ENCODE measurements around the gene USP20.

Gene USP20

GRCh38 chr9:129868023-129868871 lies 33.0 kb downstream of the USP20 start:
- in situ Hi-C loops (cut with MboI; ENCODE audit: low pct_unique_long_range_greater_than_20kb, low sequenced_read_pairs): no loop called here
- no peak for DNase-seq

DNA sequence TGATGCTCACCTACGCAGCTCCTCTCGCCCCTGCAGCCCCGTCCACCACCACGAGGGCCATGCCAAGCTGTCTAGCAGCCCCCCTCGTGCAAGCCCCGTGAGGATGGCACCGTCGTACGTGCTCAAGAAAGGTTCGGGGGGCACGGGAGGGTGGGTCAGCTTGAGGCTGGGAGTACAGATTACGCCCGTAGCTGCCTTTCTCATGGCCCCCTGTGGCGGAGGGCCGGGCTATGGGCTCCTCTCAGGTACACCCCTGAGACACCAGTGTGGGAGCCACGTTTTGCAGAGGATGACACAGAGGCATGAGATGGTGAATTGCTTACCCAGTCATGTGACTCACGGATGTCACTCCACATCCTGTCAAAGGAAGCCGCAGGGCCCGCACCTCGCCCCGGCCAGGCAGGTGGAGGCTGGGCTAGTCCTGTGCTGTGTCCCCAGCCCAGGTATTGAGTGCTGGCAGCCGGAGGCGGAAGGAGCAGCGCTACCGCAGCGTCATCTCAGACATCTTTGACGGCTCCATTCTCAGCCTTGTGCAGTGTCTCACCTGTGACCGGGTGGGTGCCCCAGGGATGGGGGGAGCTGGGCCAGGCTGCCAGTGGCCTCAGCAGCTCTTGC lies 33.7 kb downstream of the USP20 start:
- DNase-seq: no peak
- in situ Hi-C loops (cut with MboI; ENCODE audit: low pct_unique_long_range_greater_than_20kb, low sequenced_read_pairs): no loop called here

GRCh38 chr9:129869585-129870501 lies 34.6 kb downstream of the USP20 start:
- in situ Hi-C loops (cut with MboI; ENCODE audit: low pct_unique_long_range_greater_than_20kb, low sequenced_read_pairs): no loop called here
- no peak for DNase-seq

- in situ Hi-C loops (cut with MboI; ENCODE audit: low pct_unique_long_range_greater_than_20kb, low sequenced_read_pairs): no loop called here
Observed at GRCh38 chr9:129871046-129871445, 35.8 kb downstream of the USP20 start.

DNA sequence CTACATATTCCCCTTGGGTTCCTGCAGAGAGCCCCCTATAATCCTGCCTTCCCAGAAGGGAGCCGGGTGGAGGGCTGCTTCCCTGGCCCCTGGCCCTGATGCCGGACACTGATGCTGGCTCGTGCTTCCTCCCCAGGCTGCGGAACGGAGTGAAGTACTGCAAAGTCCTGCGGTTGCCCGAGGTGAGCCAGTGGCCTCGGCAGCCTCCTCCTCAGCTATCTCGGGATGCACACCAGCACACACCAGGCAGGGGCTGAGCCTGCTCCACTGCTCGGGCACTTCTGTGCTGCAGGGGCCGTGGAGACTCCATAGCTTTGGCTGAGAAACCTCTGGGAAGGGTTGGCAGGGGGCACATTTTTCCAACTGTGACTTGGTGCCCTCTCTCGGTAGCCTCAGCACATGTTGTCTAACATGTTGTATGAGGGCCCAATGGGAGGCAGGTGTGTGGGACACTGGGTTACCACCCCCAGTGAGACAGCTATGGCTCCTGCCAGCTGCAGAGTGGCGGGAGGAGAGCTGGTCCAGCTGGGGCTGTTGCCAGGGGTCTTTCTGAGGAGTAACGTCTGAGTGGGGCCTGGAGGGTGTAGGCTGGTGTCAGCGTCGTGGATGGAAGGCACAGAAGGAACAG lies 38.4 kb downstream of the USP20 start:
- no peak for DNase-seq
- in situ Hi-C loops (cut with MboI; ENCODE audit: low pct_unique_long_range_greater_than_20kb, low sequenced_read_pairs): no loop called here

More at GRCh38 chr9:129871046-129871445, 35.8 kb downstream of the USP20 start:
- no peak for DNase-seq

DNA sequence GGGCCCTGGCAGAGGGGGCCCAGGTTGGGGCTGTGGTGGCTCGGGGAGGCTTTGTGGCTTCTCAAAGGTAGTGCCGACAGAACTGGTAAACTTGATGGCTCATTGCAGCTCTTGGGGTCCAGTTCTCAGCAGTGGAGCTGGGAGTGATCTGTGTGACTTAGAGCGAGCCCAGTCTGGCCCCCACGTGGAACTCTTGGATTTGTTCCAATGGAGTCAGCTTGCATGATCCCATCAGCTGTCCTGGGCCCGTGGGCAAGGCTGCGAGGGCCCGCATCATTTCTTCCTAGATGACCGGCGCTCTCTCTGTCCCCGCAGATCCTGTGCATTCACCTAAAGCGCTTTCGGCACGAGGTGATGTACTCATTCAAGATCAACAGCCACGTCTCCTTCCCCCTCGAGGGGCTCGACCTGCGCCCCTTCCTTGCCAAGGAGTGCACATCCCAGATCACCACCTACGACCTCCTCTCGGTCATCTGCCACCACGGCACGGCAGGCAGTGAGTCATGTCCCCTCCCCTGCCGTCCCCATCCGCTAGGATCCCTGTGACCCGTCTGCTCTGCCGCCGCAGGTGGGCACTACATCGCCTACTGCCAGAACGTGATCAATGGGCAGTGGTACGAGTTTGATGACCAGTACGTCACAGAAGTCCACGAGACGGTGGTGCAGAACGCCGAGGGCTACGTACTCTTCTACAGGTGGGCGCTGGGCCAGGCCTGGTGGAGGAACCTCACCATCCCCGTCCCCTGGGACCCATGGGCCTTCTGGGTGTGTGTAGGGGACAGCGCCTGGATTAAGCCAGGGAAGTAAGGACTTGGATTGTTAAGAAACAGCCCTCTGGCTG lies 39.2 kb downstream of the USP20 start:
- no peak for DNase-seq
- in situ Hi-C loops (cut with MboI; ENCODE audit: low pct_unique_long_range_greater_than_20kb, low sequenced_read_pairs): no loop called here

GRCh38 chr9:129875181-129875611 lies 39.9 kb downstream of the USP20 start:
- in situ Hi-C loops (cut with MboI; ENCODE audit: low pct_unique_long_range_greater_than_20kb, low sequenced_read_pairs): no loop called here
- DNase-seq: no peak

- no peak for DNase-seq
- in situ Hi-C loops (cut with MboI; ENCODE audit: low pct_unique_long_range_greater_than_20kb, low sequenced_read_pairs): no loop called here
Observed at GRCh38 chr9:129875687-129876395, 40.6 kb downstream of the USP20 start.

DNA sequence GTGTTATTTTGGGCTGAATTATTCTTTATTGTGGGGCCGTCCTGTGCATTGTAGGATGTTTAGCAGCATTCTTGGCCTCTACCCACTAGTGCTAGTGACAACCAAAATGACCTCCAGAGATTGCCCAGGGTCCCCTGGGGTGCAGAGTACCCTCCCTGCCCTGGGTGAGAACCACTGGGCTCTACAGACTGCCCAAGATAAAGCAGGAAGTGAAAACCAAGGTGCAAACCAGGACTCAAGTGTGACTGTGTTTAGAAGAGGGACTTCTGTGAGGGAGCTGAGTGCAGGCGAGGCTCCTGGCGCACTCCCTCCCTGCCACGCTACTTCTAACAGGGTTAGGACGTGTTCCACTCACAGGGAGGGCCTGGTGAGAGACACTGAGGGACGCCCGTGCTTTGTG lies 41.6 kb downstream of the USP20 start:
- no peak for DNase-seq
- in situ Hi-C loops (cut with MboI; ENCODE audit: low pct_unique_long_range_greater_than_20kb, low sequenced_read_pairs): no loop called here

DNA sequence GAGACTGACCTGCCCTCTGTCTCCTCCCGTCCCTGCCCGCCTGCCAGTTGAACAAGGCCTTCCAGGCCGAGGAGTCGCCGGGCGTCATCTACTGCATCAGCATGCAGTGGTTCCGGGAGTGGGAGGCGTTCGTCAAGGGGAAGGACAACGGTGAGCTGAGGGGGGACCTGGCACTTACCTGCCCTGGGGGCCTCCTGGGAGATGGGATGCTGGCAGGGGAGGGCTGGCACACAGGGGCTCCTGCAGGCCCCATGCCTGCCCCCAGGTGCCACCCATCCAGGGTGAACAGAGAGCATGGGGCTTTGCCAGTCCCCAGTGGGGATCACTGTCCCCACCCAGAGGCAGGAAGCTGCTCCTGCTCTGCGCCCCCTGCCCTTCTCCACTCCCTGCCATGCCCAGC lies 43.0 kb downstream of the USP20 start:
- no peak for DNase-seq
- in situ Hi-C loops (cut with MboI; ENCODE audit: low pct_unique_long_range_greater_than_20kb, low sequenced_read_pairs): no loop called here

DNA sequence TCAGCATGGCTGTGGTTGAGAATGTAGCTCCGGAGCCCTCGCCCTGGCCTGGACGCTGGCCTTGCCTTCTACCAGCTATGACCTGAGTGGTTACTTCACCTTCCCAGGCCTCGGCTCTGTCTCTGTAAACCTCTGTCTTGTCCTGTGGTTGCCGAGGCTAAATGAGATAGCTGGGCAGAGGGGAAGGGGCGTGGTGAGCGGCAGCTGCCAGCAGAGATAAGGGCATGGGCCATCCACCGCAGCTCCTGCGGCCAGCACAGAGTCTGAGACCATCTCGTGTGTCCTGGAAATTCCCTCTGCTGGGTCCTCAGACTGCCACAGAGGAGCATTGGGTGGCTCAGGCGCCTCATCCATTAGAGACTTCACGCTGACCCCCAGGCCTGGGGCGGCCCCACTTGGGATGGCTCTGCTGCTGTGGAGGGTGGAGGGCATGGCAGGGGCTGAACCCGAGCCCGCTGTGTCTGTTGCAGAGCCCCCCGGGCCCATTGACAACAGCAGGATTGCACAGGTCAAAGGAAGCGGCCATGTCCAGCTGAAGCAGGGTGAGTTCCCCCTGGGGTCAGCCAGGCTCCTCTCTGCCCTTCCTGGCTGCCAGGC lies 43.9 kb downstream of the USP20 start:
- in situ Hi-C loops (cut with MboI; ENCODE audit: low pct_unique_long_range_greater_than_20kb, low sequenced_read_pairs): no loop called here
- peak; percentile 65 for DNase-seq

DNA sequence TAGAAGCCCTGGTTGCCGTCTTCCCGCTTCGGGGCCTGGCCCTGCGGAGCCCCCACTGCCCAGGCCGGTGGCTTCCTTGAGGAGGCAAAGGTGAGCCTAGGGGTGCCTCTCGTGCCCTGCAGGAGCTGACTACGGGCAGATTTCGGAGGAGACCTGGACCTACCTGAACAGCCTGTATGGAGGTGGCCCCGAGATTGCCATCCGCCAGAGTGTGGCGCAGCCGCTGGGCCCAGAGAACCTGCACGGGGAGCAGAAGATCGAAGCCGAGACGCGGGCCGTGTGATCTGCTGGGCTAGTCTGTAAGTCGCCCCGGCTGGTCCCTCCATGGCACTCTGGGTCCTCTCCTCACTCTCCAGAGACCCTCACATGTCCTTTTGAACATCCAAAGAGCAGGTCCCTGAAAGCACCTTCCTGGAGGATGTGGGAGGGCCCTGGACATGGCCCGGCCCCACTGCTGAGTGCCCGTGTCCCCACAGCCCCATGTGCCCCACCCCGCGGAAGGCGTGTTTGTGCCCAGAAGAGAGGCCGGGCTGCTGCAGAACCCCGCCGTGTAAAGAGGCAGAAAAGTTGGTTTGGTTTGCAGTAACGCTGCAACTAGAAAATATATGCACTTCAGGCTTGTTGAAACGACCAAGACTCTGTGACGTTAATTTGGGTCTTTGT lies 44.9 kb downstream of the USP20 start:
- DNase-seq: no peak
- in situ Hi-C loops (cut with MboI; ENCODE audit: low pct_unique_long_range_greater_than_20kb, low sequenced_read_pairs): no loop called here

- DNase-seq: no peak
- in situ Hi-C loops (cut with MboI; ENCODE audit: low pct_unique_long_range_greater_than_20kb, low sequenced_read_pairs): no loop called here
Observed at GRCh38 chr9:129880654-129881546, 45.6 kb downstream of the USP20 start.

DNA sequence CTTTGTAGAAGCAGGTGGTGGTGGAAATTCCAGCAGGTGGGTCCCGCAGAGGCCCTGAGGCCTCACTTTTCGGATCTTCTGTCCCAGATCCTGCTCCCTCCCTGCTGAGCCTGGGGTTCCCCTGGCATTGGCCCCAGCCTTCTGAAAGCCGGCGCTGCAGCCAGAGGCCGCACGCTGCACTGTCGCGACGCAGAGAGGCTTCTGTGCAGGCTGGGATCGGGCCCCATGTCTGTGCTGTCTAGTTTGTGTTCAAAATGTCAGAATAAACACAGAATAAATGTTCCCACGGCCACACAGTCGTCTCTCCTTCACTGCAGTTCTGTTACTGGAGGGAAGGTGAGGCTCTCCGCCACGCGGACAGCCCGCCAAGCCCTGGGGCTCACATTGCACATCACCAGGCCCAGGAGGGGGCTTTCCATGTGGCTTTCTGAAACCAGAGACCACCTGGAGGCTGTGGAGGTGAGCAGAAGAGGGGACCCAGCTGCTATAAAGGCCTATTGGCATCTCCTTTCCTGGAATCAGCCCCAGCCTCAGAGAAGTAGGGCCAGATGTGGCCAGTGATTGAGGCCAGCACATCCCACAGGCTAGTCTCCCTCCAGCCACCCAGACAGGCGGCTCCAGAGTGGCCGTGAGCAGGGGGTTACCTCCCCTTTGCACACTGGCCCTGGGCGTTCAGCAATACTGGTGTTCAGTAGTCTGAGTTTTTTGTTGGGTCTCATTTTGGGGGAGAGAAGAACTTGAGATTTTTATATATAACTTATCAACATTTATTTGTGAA lies 46.5 kb downstream of the USP20 start:
- in situ Hi-C loops (cut with MboI; ENCODE audit: low pct_unique_long_range_greater_than_20kb, low sequenced_read_pairs): no loop called here
- DNase-seq: no peak

DNA sequence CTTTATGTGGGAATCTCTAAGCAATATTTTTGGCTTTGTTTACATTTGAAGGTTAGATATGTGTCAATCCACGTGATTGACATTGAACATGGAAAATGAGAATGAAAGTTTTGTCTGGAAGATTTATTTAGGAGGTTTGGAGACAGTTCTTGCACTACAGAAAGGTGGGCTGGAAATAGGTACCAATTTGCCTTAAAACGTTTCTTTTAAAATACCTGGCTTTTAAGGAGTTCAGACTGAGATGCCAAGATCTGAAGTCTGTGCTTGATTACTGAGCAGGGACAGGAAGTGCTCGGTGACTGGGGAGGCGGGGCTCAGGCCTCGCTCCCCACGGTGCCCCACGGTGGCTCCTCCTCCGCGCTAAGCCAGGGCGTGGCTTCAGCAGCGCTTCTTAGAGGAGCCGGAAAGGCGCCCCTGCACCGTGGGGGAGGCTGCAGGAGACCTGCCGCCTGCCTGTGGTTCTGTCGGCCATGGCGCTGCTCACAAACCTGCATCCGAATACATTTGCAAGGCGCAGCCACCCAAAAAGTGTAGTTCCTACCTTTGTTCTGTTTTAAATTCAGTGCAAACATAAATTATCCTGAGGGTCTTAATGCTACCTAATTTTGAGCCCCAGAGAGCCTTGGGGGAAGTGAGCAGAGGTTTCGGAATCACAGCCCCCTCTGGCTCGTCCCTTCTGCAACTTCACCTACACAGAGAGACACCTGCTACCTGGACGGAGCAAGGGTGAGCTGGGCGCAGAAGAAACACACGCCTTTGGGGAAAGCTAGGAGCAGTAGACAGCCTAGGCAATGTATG lies 49.2 kb downstream of the USP20 start:
- in situ Hi-C loops (cut with MboI; ENCODE audit: low pct_unique_long_range_greater_than_20kb, low sequenced_read_pairs): no loop called here
- DNase-seq: peak; percentile 97

All from KBM-7 (cell line).